Measurements from ENCODE around the gene IL36B.

Gene IL36B

GRCh38 chr2:113050921-113051895, 1.5 kb downstream of the IL36B start:
- no peak for FAIRE-seq

GRCh38 chr2:113046465-113046864, 6.2 kb downstream of the IL36B start:
- no peak for FAIRE-seq

GRCh38 chr2:113041871-113042270, 10.8 kb downstream of the IL36B start:
- FAIRE-seq: no peak

- no peak for FAIRE-seq
Observed at GRCh38 chr2:113039719-113040118, 12.9 kb downstream of the IL36B start.

- FAIRE-seq: no peak
Observed at GRCh38 chr2:113039158-113039557, 13.5 kb downstream of the IL36B start.

- no peak for FAIRE-seq
Observed at GRCh38 chr2:113038291-113038690, 14.4 kb downstream of the IL36B start.

GRCh38 chr2:113036763-113037162, 15.9 kb downstream of the IL36B start:
- FAIRE-seq: no peak

GRCh38 chr2:113034016-113034415, 18.7 kb downstream of the IL36B start:
- no peak for FAIRE-seq

GRCh38 chr2:113032737-113033136, 19.9 kb downstream of the IL36B start:
- no peak for FAIRE-seq

GRCh38 chr2:113028112-113028511, 24.6 kb downstream of the IL36B start:
- FAIRE-seq: no peak

GRCh38 chr2:113027691-113028090, 25.0 kb downstream of the IL36B start:
- no peak for FAIRE-seq

- no peak for FAIRE-seq
Observed at GRCh38 chr2:113025737-113026136, 26.9 kb downstream of the IL36B start.

- FAIRE-seq: no peak
Observed at GRCh38 chr2:113024764-113025163, 27.9 kb downstream of the IL36B start.

- no peak for FAIRE-seq
Observed at GRCh38 chr2:113021312-113021711, 31.4 kb downstream of the IL36B start.

GRCh38 chr2:113018509-113018908, 34.2 kb downstream of the IL36B start:
- FAIRE-seq: no peak

- no peak for FAIRE-seq
Observed at GRCh38 chr2:113015655-113016054, 37.0 kb downstream of the IL36B start.

GRCh38 chr2:113015042-113015441, 37.6 kb downstream of the IL36B start:
- no peak for FAIRE-seq

GRCh38 chr2:113014067-113014466, 38.6 kb downstream of the IL36B start:
- FAIRE-seq: no peak

- FAIRE-seq: no peak
Observed at GRCh38 chr2:113013336-113013661, 39.4 kb downstream of the IL36B start.

- no peak for FAIRE-seq
Observed at GRCh38 chr2:113012436-113013335, 40.0 kb downstream of the IL36B start.

- no peak for FAIRE-seq
Observed at GRCh38 chr2:113011108-113011507, 41.6 kb downstream of the IL36B start.

GRCh38 chr2:113010088-113010487, 42.6 kb downstream of the IL36B start:
- no peak for FAIRE-seq

- no peak for FAIRE-seq
Observed at GRCh38 chr2:113009622-113010021, 43.0 kb downstream of the IL36B start.

GRCh38 chr2:113007250-113007649, 45.4 kb downstream of the IL36B start:
- no peak for FAIRE-seq
